IMR-90 (cell line): ENCODE data around the gene DSP. TPM values are rescaled to one million over a fixed set of nuclear protein-coding genes. Genes with fewer than 3 reads are reported as not detected.

Source experiments
- ATAC-seq: fragments of 200-7000 bp; cut with Tn5 transposase; 2 replicates; pipeline ENCODE4 v1.9.1; 2020; ENCODE audit warnings: low read depth, mild to moderate bottlenecking, moderate library complexity
- BruUV-seq: library from RNA; stranded (reverse); fragments of 400-500 nt; replicated peaks from 2 replicates; lab custom pipeline; 2021; lab: Mats Ljungman, UMichigan
- CTCF ChIA-PET: fragments of 300-600 bp; formaldehyde crosslinking; extraction: SDS; loops from one replicate; lab custom pipeline; 2021; ENCODE audit warnings: antibody characterized with exemption; lab: Yijun Ruan, JAX
- POLR2A ChIA-PET: fragments of 300-600 bp; sonication (Branson Sonifier 250); formaldehyde crosslinking; loops from one replicate; lab custom pipeline; 2022; ENCODE audit warnings: antibody characterized with exemption; ENCODE audit not compliant: unreplicated experiment; lab: Charles Lee
- DNase-seq: peaks from one replicate; pipeline ENCODE4 v3.0.0; 2013
- H2AFZ ChIP-seq: replicated peaks from 2 replicates; pipeline ENCODE3; 2013; ENCODE audit warnings: low read length, mild to moderate bottlenecking; ENCODE audit not compliant: poor library complexity
- H2AK5ac ChIP-seq: 2 replicates; pipeline ENCODE4 v1.6.1; 2013; ENCODE audit warnings: low read depth, low read length, inconsistent platforms
- H2AK9ac ChIP-seq: replicated peaks from 2 replicates; pipeline ENCODE3; 2013; ENCODE audit warnings: mild to moderate bottlenecking, low read depth, low read length, moderate library complexity; ENCODE audit not compliant: poor library complexity
- H2BK120ac ChIP-seq: 2 replicates; pipeline ENCODE4 v1.6.1; 2013; ENCODE audit warnings: low read depth, low read length, inconsistent platforms
- H2BK15ac ChIP-seq: 3 replicates; pipeline ENCODE4 v1.6.1; 2013; ENCODE audit warnings: low read depth, low read length, inconsistent platforms
- H2BK20ac ChIP-seq: 2 replicates; pipeline ENCODE4 v1.6.1; 2013; ENCODE audit warnings: low read depth, mild to moderate bottlenecking, inconsistent platforms, low read length, moderate library complexity
- H2BK5ac ChIP-seq: 2 replicates; pipeline ENCODE4 v1.6.1; 2013; ENCODE audit warnings: mild to moderate bottlenecking, low read depth, low read length, inconsistent platforms; ENCODE audit not compliant: poor library complexity, severe bottlenecking
- H3K14ac ChIP-seq: replicated peaks from 2 replicates; pipeline ENCODE4 v1.6.1; 2013; ENCODE audit warnings: low read depth, low read length, inconsistent platforms
- H3K18ac ChIP-seq: 2 replicates; pipeline ENCODE4 v1.6.1; 2013; ENCODE audit warnings: low read depth, low read length, control low read depth
- H3K23ac ChIP-seq: 2 replicates; pipeline ENCODE4 v1.6.1; 2013; ENCODE audit warnings: low read depth, low read length, inconsistent platforms
- H3K27ac ChIP-seq: 2 replicates; pipeline ENCODE4 v1.5.1; 2013; ENCODE audit warnings: mild to moderate bottlenecking, control low read depth, low read length; ENCODE audit not compliant: insufficient read depth
- H3K27me3 ChIP-seq: 2 replicates; pipeline ENCODE4 v1.6.1; 2013; ENCODE audit warnings: low read length; ENCODE audit not compliant: control insufficient read depth, insufficient read depth
- H3K36me3 ChIP-seq: 2 replicates; pipeline ENCODE4 v1.6.1; 2013; ENCODE audit warnings: low read length, mixed read lengths; ENCODE audit not compliant: control insufficient read depth, insufficient read depth
- H3K4ac ChIP-seq: 2 replicates; pipeline ENCODE4 v1.6.1; 2013; ENCODE audit warnings: low read depth, low read length, inconsistent platforms
- H3K4me1 ChIP-seq: 2 replicates; pipeline ENCODE4 v1.6.1; 2013; ENCODE audit warnings: low read length, mixed read lengths; ENCODE audit not compliant: control insufficient read depth, insufficient read depth
- H3K4me2 ChIP-seq: 2 replicates; pipeline ENCODE4 v1.6.1; 2013; ENCODE audit warnings: low read depth, mild to moderate bottlenecking, control low read depth, low read length, moderate library complexity
- H3K4me3 ChIP-seq: 2 replicates; pipeline ENCODE4 v1.5.1; 2013; ENCODE audit warnings: low read depth, mild to moderate bottlenecking, control low read depth, low read length, moderate library complexity; ENCODE audit not compliant: insufficient read depth
- H3K56ac ChIP-seq: 2 replicates; pipeline ENCODE4 v1.6.1; 2013; ENCODE audit warnings: low read length, inconsistent platforms; ENCODE audit not compliant: insufficient read depth; ENCODE audit errors: extremely low read depth
- H3K79me1 ChIP-seq, 2 experiments: 2 replicates each; pipeline ENCODE4 v1.6.1; 2013; ENCODE audit warnings: low read length in 2 of 2, inconsistent platforms in 1 of 2, low read depth in 1 of 2
- H3K9ac ChIP-seq: 2 replicates; pipeline ENCODE4 v1.6.1; 2013; ENCODE audit warnings: low read depth, low read length, control low read depth
- H3K9me1 ChIP-seq: 2 replicates; pipeline ENCODE4 v1.6.1; 2013; ENCODE audit warnings: low read length, inconsistent platforms; ENCODE audit not compliant: insufficient read depth
- H3K9me3 ChIP-seq: 2 replicates; pipeline ENCODE4 v1.6.1; 2013; ENCODE audit warnings: low read length; ENCODE audit not compliant: control insufficient read depth, insufficient read depth
- H4K20me1 ChIP-seq: 2 replicates; pipeline ENCODE4 v1.6.1; 2013; ENCODE audit warnings: low read length, inconsistent platforms; ENCODE audit not compliant: insufficient read depth
- H4K5ac ChIP-seq: 2 replicates; pipeline ENCODE4 v1.6.1; 2013; ENCODE audit warnings: mild to moderate bottlenecking, low read depth, low read length, control low read depth
- H4K8ac ChIP-seq, 2 experiments: 2 replicates each; pipeline ENCODE4 v1.6.1; 2013; ENCODE audit warnings: low read depth in 2 of 2, low read length in 2 of 2, control low read depth in 1 of 2, inconsistent platforms in 1 of 2
- H4K91ac ChIP-seq: 2 replicates; pipeline ENCODE4 v1.6.1; 2013; ENCODE audit warnings: low read depth, low read length, inconsistent platforms; ENCODE audit not compliant: insufficient read depth
- CEBPB ChIP-seq: IDR thresholded peaks from 2 replicates; pipeline ENCODE4 v1.6.1; 2012; ENCODE audit warnings: low read depth, low read length, improper control_type of control experiment
- CHD1 ChIP-seq: IDR thresholded peaks from 2 replicates; pipeline ENCODE4 v1.6.1; 2012; ENCODE audit warnings: low read depth, low read length, improper control_type of control experiment
- CTCF ChIP-seq: conservative IDR thresholded peaks from 2 replicates; pipeline ENCODE4 v1.5.1; 2012; ENCODE audit warnings: mild to moderate bottlenecking, low read depth, low read length, improper control_type of control experiment
- ELK1 ChIP-seq: fragments of 150-350 bp; IDR thresholded peaks from 2 replicates; pipeline ENCODE4 v1.6.1; 2016; ENCODE audit warnings: low read depth, mild to moderate bottlenecking, low read length, moderate library complexity, borderline replicate concordance
- MAFK ChIP-seq: IDR thresholded peaks from 2 replicates; pipeline ENCODE4 v1.6.1; 2012; ENCODE audit warnings: low read depth, low read length, improper control_type of control experiment
- MAZ ChIP-seq: IDR thresholded peaks from 2 replicates; pipeline ENCODE4 v1.6.1; 2012; ENCODE audit warnings: low read depth, mild to moderate bottlenecking, low read length, improper control_type of control experiment, moderate library complexity, borderline replicate concordance
- MXI1 ChIP-seq: IDR thresholded peaks from 2 replicates; pipeline ENCODE4 v1.6.1; 2012; ENCODE audit warnings: low read depth, mild to moderate bottlenecking, low read length, moderate library complexity, borderline replicate concordance
- NFE2L2 ChIP-seq: fragments of 150-350 bp; IDR thresholded peaks from 2 replicates; pipeline ENCODE4 v1.6.1; 2016; ENCODE audit warnings: low read depth, mild to moderate bottlenecking, low read length
- POLR2A ChIP-seq: IDR thresholded peaks from 2 replicates; pipeline ENCODE4 v1.6.1; 2012; ENCODE audit warnings: mild to moderate bottlenecking, low read depth, low read length
- RAD21 ChIP-seq: IDR thresholded peaks from 2 replicates; pipeline ENCODE4 v1.6.1; 2012; ENCODE audit warnings: low read length, improper control_type of control experiment
- RCOR1 ChIP-seq: IDR thresholded peaks from 2 replicates; pipeline ENCODE4 v1.6.1; 2012; ENCODE audit warnings: mild to moderate bottlenecking, low read length, improper control_type of control experiment; ENCODE audit not compliant: insufficient replicate concordance
- RFX5 ChIP-seq: IDR thresholded peaks from 2 replicates; pipeline ENCODE4 v1.8.0; 2012; ENCODE audit warnings: low read depth, mild to moderate bottlenecking, low read length, moderate library complexity
- SMC3 ChIP-seq: fragments of 150-350 bp; IDR thresholded peaks from 2 replicates; pipeline ENCODE4 v1.6.1; 2016; ENCODE audit warnings: low read depth, mild to moderate bottlenecking, antibody characterized with exemption, low read length, moderate library complexity
- WGBS, 2 experiments: methylation state at CpG; one replicate each; pipeline versions ENCODE4 v1.1.5 to v1.1.7; 2013; ENCODE audit warnings: missing lambda C conversion rate in 2 of 2; ENCODE audit not compliant: insufficient read length in 1 of 2; ENCODE audit errors: extremely low coverage in 2 of 2; 5-methylcytosine and 5-hydroxymethylcytosine counted together
- dilution Hi-C: fragments of 300-500 bp; cut with HindIII; formaldehyde crosslinking; loops from one replicate; pipeline ENCODE4 v1.14.3; 2018; ENCODE audit warnings: low sequenced_read_pairs; ENCODE audit not compliant: unreplicated experiment
- in situ Hi-C: fragments of 300-500 bp; cut with MboI; formaldehyde crosslinking; loops from 3 replicates; pipeline ENCODE4 v1.14.3; 2019; ENCODE audit warnings: low sequenced_read_pairs, inconsistent platforms, mixed read lengths
- intact Hi-C: fragments of 100-400 bp; cut with micrococcal nuclease; formaldehyde crosslinking; loops from 2 replicates; pipeline ENCODE4 v1.10.0; 2022
- polyA plus RNA-seq, 3 experiments: library from polyadenylated mRNA; depleted of rRNA; stranded (reverse); fragments of >200 nt; gene quantifications; 2 replicates each; pipeline ENCODE4 v1.2.3, GENCODE V29; 2012; ENCODE audit warnings: low replicate concordance in 1 of 3
- total RNA-seq: library from RNA; depleted of rRNA; stranded (reverse); fragments of >200 nt; gene quantifications from 2 replicates; pipeline ENCODE4 v1.2.3, GENCODE V29; 2012
- TF ChIP-seq, protein P1 (sequence below): fragments of 150-350 bp; IDR thresholded peaks from 2 replicates; pipeline ENCODE4 v1.6.1; 2017; ENCODE audit warnings: mild to moderate bottlenecking, antibody characterized with exemption, low read length, low read depth

Gene DSP
- total and polyA plus RNA-seq, 2 of the 4 experiments (the other 2 are of a cell fraction), result 7.1 to 20.1 TPM

DNA sequence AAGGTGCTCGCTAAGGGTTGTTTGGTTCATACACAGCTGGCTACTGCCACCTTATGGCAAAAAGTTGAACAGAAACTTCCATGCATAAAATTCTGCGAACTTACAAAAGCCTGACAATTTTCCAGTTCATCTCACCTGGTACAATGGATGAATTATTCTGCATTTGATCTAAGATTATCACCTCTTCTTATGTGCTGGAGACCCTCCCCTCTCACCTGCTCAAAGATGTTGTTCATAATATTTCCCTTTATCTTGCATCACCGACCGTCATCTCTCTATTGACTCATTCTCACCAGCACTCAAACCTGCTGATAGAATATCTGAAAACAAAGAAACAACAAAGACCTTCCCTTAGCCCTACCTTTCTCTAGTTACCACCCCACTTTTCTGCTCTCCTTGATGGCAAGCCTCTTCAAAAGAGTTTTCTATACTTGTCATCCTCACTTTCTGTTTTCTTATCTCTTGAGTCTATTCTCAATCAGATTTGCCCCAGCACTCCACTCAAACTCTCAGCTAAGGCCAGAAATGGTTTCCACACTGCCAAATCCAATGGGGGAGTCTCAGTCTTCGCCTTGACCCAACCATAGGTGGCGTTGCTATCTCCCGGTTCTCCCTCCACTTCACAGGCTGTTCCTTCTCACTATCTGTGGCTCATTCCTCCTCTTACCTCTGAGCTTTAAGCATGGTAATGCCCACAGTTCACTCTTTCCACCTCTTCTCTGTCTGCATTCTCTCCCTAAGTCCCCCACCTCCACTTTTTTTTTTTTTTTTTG lies 74.3 kb downstream of the DSP start:
- peaks cover 10% of the 10 kb centered on the region for H3K36me3 ChIP-seq
- no peak overlapping the region for H4K5ac ChIP-seq
- no peak overlapping the region for H3K4ac ChIP-seq
- H2AK9ac ChIP-seq, result no peak overlapping the region
- dilution Hi-C loops (no loop called here), intact Hi-C loops (loop anchor here (1.0 to 5.0 kb wide), 4 partner anchors 339 to 938 kb away; no protein-coding TSS in a partner anchor), in situ Hi-C loops (loop anchor here (25.0 kb wide), 1 partner anchor 928 kb away; no protein-coding TSS in a partner anchor)
- no peak overlapping the region for H2BK15ac ChIP-seq
- no peaks in the 10 kb centered on the region for H3K9me1 ChIP-seq
- CTCF ChIA-PET, result interaction anchor here (0.6 to 2.1 kb wide), 9 partner anchors 9 to 910 kb away, joined by 3 to 9 read pairs (median 5); no protein-coding TSS in a partner anchor
- no peak overlapping the region for H2AFZ ChIP-seq
- DNase-seq (peak; percentile 65), ATAC-seq (peak; percentile 66)
- no peak overlapping the region for H4K8ac ChIP-seq
- H3K9ac ChIP-seq, result no peak overlapping the region
- H3K14ac ChIP-seq, result no peak overlapping the region
- H2BK20ac ChIP-seq, result no peak overlapping the region
- H4K91ac ChIP-seq, result no peak overlapping the region
- peak overlapping the region; percentile 13; the same call in 1 of the 2 replicates for H3K4me3 ChIP-seq
- no peaks in the 10 kb centered on the region for H3K79me1 ChIP-seq
- no peak overlapping the region for H2BK5ac ChIP-seq
- no peak overlapping the region for H2AK5ac ChIP-seq
- no TSS peak for BruUV-seq
- peaks cover 4% of the 10 kb centered on the region; the same call in 1 of the 2 replicates for H3K4me1 ChIP-seq
- no peak overlapping the region for H3K23ac ChIP-seq
- no peak overlapping the region for H2BK120ac ChIP-seq
- no peaks in the 10 kb centered on the region for H3K9me3 ChIP-seq
- H3K27ac ChIP-seq, result no peak overlapping the region
- 40% methylated on average over 5 of the region's 7 CpGs; no CpG with 5 or more reads in 1 of the 2 experiments for WGBS, 2 experiments
- peak overlapping the region; percentile 53; the same call in 1 of the 2 replicates for H3K4me2 ChIP-seq
- H4K20me1 ChIP-seq, result no peaks in the 10 kb centered on the region
- H3K56ac ChIP-seq, result no peak overlapping the region
- POLR2A ChIA-PET, result interaction anchor here (0.6 to 0.7 kb wide), 2 partner anchors 43 to 338 kb away, joined by 3 to 7 read pairs; no protein-coding TSS in a partner anchor
- H3K27me3 ChIP-seq, result 0 out of 2 replicates have a peak, but pooled peaks cover 1% of the 10 kb centered on the region
- no peak overlapping the region for H3K18ac ChIP-seq
- TF ChIP-seq ELK1 (no peak), RAD21 (peak; percentile 80), SMC3 (peak; percentile 67), CHD1 (no peak), POLR2A (no peak), MXI1 (no peak), RCOR1 (no peak), MAZ (no peak), CTCF (peak; percentile 82), NFE2L2 (no peak), RFX5 (no peak), CEBPB (no peak), MAFK (no peak)
- TF ChIP-seq, protein P1, sequence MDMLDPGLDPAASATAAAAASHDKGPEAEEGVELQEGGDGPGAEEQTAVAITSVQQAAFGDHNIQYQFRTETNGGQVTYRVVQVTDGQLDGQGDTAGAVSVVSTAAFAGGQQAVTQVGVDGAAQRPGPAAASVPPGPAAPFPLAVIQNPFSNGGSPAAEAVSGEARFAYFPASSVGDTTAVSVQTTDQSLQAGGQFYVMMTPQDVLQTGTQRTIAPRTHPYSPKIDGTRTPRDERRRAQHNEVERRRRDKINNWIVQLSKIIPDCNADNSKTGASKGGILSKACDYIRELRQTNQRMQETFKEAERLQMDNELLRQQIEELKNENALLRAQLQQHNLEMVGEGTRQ, result no peak
